Measurements from ENCODE around the gene ZFYVE28.
"Not testable (repeated sequence)": the region's sequence is repeated elsewhere in the genome, so short reads cannot be mapped to it uniquely, and the experiment has no call there.

GRCh38 chr4:2465544-2465943, 47.1 kb upstream of the ZFYVE28 start:
- not testable (repeated sequence) for TF ChIP-seq EP300, POLR2A, CTCF (IDR thresholded peaks at IDR 0.05)
